Erythroblast (primary cell): Measurements from ENCODE around the gene TXNDC16.

Experiments used
- GATA1 ChIP-seq: IDR thresholded peaks from 2 replicates; pipeline ENCODE4 v1.6.1; 2011; ENCODE audit warnings: low read depth, mild to moderate bottlenecking, control low read depth, low read length, moderate library complexity
- POLR2A ChIP-seq: IDR thresholded peaks from 2 replicates; pipeline ENCODE4 v1.6.1; 2011; ENCODE audit warnings: mild to moderate bottlenecking, low read length

GRCh38 chr14:52399104-52399503 is 153.2 kb downstream of the TXNDC16 start:
- TF ChIP-seq POLR2A (no peak), GATA1 (no peak)
